ENCODE measurements around the gene NKD1. TPM values are rescaled to one million over a fixed set of nuclear protein-coding genes. Genes with fewer than 3 reads are reported as not detected.
A peak's percentile ranks its signal among the peaks of the same experiment; 100 is the strongest.

Gene NKD1
- total RNA-seq, 3 donors from 2014 or later, result 1.3 to 5.0 (median 4.6) TPM

- H3K27ac ChIP-seq, result no peak overlapping the region
- no peak for DNase-seq (ENCODE audit: low spot score in 2 of 2)
Measured at GRCh38 chr16:50593410-50594150, 45.4 kb downstream of the NKD1 start.

GRCh38 chr16:50594308-50595260, 46.4 kb downstream of the NKD1 start:
- Histone ChIP-seq H3K27ac (no peak overlapping the region), H3K9me3 (no peaks in the 10 kb centered on the region), H3K4me1 (peaks cover 0 to 9% of the 10 kb centered on the region in 2 donors), H3K36me3 (no peaks in the 10 kb centered on the region), H3K27me3 (no peaks in the 10 kb centered on the region), H3K4me3 (no peak overlapping the region)
- intact Hi-C loops (cut with DNase I; ENCODE audit: low total_unique reads), result no loop called here
- no peak for TF ChIP-seq POLR2A (IDR thresholded peaks at IDR 0.05)
- TF ChIP-seq POLR2AphosphoS5 (IDR thresholded peaks at IDR 0.05), result no peak
- TF ChIP-seq CTCF (IDR thresholded peaks at IDR 0.05), result no peak
- no peak for DNase-seq (ENCODE audit: low spot score in 2 of 2)

More at GRCh38 chr16:50593410-50594150, 45.4 kb downstream of the NKD1 start:
- no peaks in the 10 kb centered on the region for H3K36me3 ChIP-seq
- intact Hi-C loops (cut with DNase I; ENCODE audit: low total_unique reads), result no loop called here
- H3K4me3 ChIP-seq, result no peak overlapping the region
- no peaks in the 10 kb centered on the region for H3K9me3 ChIP-seq
- no peak for TF ChIP-seq CTCF (IDR thresholded peaks at IDR 0.05)
- no peak for TF ChIP-seq POLR2AphosphoS5 (IDR thresholded peaks at IDR 0.05)
- no peak for TF ChIP-seq POLR2A (IDR thresholded peaks at IDR 0.05)
- H3K27me3 ChIP-seq, result no peaks in the 10 kb centered on the region
- H3K4me1 ChIP-seq, result peaks cover 0 to 9% of the 10 kb centered on the region in 2 donors

- Histone ChIP-seq H3K36me3 (no peaks in the 10 kb centered on the region), H3K9me3 (no peaks in the 10 kb centered on the region), H3K4me1 (peaks cover 0 to 9% of the 10 kb centered on the region in 2 donors), H3K27ac (no peak overlapping the region), H3K27me3 (no peaks in the 10 kb centered on the region), H3K4me3 (no peak overlapping the region)
- intact Hi-C loops (cut with DNase I; ENCODE audit: low total_unique reads), result no loop called here
- no peak for DNase-seq (ENCODE audit: low spot score in 2 of 2)
- no peak for TF ChIP-seq POLR2AphosphoS5 (IDR thresholded peaks at IDR 0.05)
- TF ChIP-seq POLR2A (IDR thresholded peaks at IDR 0.05), result no peak
- TF ChIP-seq CTCF (IDR thresholded peaks at IDR 0.05), result no peak
Measured at GRCh38 chr16:50595859-50596258, 47.7 kb downstream of the NKD1 start.

- intact Hi-C loops (cut with DNase I; ENCODE audit: low total_unique reads), result no loop called here
- Histone ChIP-seq H3K4me3 (no peak overlapping the region), H3K9me3 (no peaks in the 10 kb centered on the region), H3K27me3 (no peaks in the 10 kb centered on the region), H3K4me1 (peaks cover 0 to under 1% of the 10 kb centered on the region in 2 donors), H3K36me3 (no peaks in the 10 kb centered on the region), H3K27ac (no peak overlapping the region)
- TF ChIP-seq POLR2AphosphoS5 (IDR thresholded peaks at IDR 0.05), result no peak
- TF ChIP-seq POLR2A (IDR thresholded peaks at IDR 0.05), result no peak
- no peak for TF ChIP-seq CTCF (IDR thresholded peaks at IDR 0.05)
- peak in 1 of 2 donors; percentile 31 for DNase-seq (ENCODE audit: low spot score in 2 of 2)
Measured at GRCh38 chr16:50596762-50597450, 48.7 kb downstream of the NKD1 start.

Measured in breast epithelium (tissue), 4 donors.